Ishikawa (cell line): ENCODE measurements around the gene HS6ST2.

ENCODE experiments used
- CEBPB ChIP-seq: IDR thresholded peaks from 2 replicates; pipeline ENCODE4 v1.6.1; 2012
- CREB1 ChIP-seq: IDR thresholded peaks from 2 replicates; pipeline ENCODE4 v1.6.1; 2012; ENCODE audit warnings: low read depth
- EGR1 ChIP-seq: IDR thresholded peaks from 2 replicates; pipeline ENCODE4 v1.6.1; 2012
- EP300 ChIP-seq: IDR thresholded peaks from 2 replicates; pipeline ENCODE4 v1.6.1; 2012; ENCODE audit warnings: borderline replicate concordance
- FOXM1 ChIP-seq: IDR thresholded peaks from 2 replicates; pipeline ENCODE4 v1.6.1; 2012; ENCODE audit warnings: low read depth, borderline replicate concordance
- MAX ChIP-seq: IDR thresholded peaks from 2 replicates; pipeline ENCODE4 v1.6.1; 2012
- NFIC ChIP-seq: IDR thresholded peaks from 2 replicates; pipeline ENCODE4 v1.6.1; 2012
- RAD21 ChIP-seq: IDR thresholded peaks from 2 replicates; pipeline ENCODE4 v1.6.1; 2012; ENCODE audit warnings: low read depth
- TAF1 ChIP-seq: IDR thresholded peaks from 2 replicates; pipeline ENCODE4 v1.6.1; 2012; ENCODE audit warnings: low read depth, mild to moderate bottlenecking
- TCF12 ChIP-seq: IDR thresholded peaks from 2 replicates; pipeline ENCODE4 v1.6.1; 2012; ENCODE audit warnings: low read depth
- TEAD4 ChIP-seq: IDR thresholded peaks from 2 replicates; pipeline ENCODE4 v1.6.1; 2012
- USF1 ChIP-seq: IDR thresholded peaks from 2 replicates; pipeline ENCODE4 v1.6.1; 2012
- YY1 ChIP-seq: IDR thresholded peaks from 2 replicates; pipeline ENCODE4 v1.6.1; 2012; ENCODE audit warnings: low read depth
- ZBTB7A ChIP-seq: IDR thresholded peaks from 2 replicates; pipeline ENCODE4 v1.6.1; 2012; ENCODE audit warnings: low read depth

HS6ST2 gene

GRCh38 chrX:132745593-132745992, 212.8 kb downstream of the HS6ST2 start:
- no peak for TF ChIP-seq CEBPB
- TF ChIP-seq TAF1, result no peak

- TF ChIP-seq TEAD4 (no peak), MAX (no peak), TAF1 (no peak), USF1 (no peak), NFIC (no peak), TCF12 (no peak), EP300 (no peak)
These were observed 214.0 kb downstream of the HS6ST2 start for GRCh38 chrX:132744470-132744869.

GRCh38 chrX:132743086-132743485, 215.3 kb downstream of the HS6ST2 start:
- no peak for TF ChIP-seq TAF1
- no peak for TF ChIP-seq TCF12
- TF ChIP-seq USF1, result no peak
- no peak for TF ChIP-seq YY1
- no peak for TF ChIP-seq MAX
- no peak for TF ChIP-seq EGR1
- TF ChIP-seq RAD21, result no peak
- no peak for TF ChIP-seq ZBTB7A
- no peak for TF ChIP-seq FOXM1

GRCh38 chrX:132742246-132742645, 216.2 kb downstream of the HS6ST2 start:
- no peak for TF ChIP-seq FOXM1
- TF ChIP-seq MAX, result no peak
- TF ChIP-seq EGR1, result no peak
- TF ChIP-seq TCF12, result no peak
- TF ChIP-seq USF1, result no peak
- TF ChIP-seq YY1, result no peak
- TF ChIP-seq NFIC, result no peak
- no peak for TF ChIP-seq RAD21
- TF ChIP-seq CREB1, result no peak

GRCh38 chrX:132741689-132742088, 216.7 kb downstream of the HS6ST2 start:
- no peak for TF ChIP-seq USF1
- no peak for TF ChIP-seq FOXM1
- TF ChIP-seq EP300, result no peak
- no peak for TF ChIP-seq MAX

- TF ChIP-seq FOXM1, result no peak
- peak; percentile 58 for TF ChIP-seq RAD21
- no peak for TF ChIP-seq EGR1
These were observed 217.9 kb downstream of the HS6ST2 start for GRCh38 chrX:132740316-132741123.

- TF ChIP-seq ZBTB7A (no peak), EP300 (no peak), CREB1 (no peak), TAF1 (no peak), CEBPB (no peak), TEAD4 (no peak)
These were observed 219.5 kb downstream of the HS6ST2 start for GRCh38 chrX:132738951-132739350.

GRCh38 chrX:132737743-132738142, 220.7 kb downstream of the HS6ST2 start:
- TF ChIP-seq EGR1, result 0 out of 2 replicates have a peak, but pooled peaks have one; percentile 24
- no peak for TF ChIP-seq ZBTB7A

- no peak for TF ChIP-seq TCF12
- no peak for TF ChIP-seq TAF1
- TF ChIP-seq RAD21, result no peak
These were observed 226.2 kb downstream of the HS6ST2 start for GRCh38 chrX:132732236-132732635.
